GM21447 (cell line): ENCODE results near the gene NCF2.
A peak's percentile ranks its signal among the peaks of the same experiment; 100 is the strongest.
"Not testable (repeated sequence)": the region's sequence is repeated elsewhere in the genome, so short reads cannot be mapped to it uniquely, and the experiment has no call there.

Experiments
- ATAC-seq: cut with Tn5 transposase; IDR thresholded peaks from one replicate; pipeline ENCODE4 v1.9.1; 2021; ENCODE audit not compliant: unreplicated experiment

Gene NCF2, protein sequence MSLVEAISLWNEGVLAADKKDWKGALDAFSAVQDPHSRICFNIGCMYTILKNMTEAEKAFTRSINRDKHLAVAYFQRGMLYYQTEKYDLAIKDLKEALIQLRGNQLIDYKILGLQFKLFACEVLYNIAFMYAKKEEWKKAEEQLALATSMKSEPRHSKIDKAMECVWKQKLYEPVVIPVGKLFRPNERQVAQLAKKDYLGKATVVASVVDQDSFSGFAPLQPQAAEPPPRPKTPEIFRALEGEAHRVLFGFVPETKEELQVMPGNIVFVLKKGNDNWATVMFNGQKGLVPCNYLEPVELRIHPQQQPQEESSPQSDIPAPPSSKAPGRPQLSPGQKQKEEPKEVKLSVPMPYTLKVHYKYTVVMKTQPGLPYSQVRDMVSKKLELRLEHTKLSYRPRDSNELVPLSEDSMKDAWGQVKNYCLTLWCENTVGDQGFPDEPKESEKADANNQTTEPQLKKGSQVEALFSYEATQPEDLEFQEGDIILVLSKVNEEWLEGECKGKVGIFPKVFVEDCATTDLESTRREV

DNA sequence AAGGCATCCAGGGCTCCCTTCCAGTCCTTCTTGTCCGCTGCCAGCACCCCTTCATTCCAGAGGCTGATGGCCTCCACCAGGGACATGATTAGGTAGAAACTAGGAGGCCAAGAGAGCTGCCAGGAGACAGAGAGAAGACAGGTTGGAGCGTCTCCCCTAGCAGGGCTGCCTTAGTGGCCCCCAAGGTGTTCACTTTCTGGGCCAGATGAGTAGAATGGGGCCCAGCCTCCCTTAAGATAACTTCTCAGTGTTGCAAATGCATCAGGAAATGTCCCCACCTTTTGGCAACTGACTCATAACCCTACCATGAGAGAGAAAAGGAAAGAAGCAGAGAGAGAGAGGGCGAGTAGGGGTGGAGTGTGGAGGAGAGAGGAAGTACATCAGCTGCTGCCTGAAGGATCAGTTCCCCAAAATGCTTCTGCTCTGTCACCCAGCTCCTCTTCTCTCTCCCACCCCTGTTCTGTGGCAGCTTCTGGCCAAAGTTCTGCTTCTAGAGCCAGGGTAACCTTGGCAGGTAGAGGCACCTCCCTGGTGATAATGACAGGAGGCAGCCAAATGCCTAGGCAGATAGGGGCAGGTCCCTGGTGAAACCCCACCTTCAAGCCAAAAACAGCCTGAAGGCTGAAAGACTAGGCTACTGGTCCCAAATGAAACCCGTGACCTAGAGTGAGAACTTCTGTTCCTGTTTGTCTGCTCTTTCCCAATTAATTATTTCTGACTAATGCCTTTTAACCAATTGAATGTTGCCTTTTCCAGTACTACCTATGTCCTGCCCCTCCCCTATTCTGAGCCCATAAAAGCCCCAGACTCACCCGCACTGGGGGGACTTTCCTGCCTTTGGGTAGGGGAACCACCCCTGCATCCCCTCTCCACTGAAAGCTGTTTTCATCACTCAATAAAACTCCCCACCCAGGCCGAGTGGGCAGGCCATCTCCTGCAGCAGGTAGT, at the start of gene NCF2:
Gene NCF2 (minus strand): TSS at position 216 of the 948 bp plus-strand sequence. CDS start 130 bp downstream, at position 86.
- ATAC-seq = peak; percentile 74

DNA sequence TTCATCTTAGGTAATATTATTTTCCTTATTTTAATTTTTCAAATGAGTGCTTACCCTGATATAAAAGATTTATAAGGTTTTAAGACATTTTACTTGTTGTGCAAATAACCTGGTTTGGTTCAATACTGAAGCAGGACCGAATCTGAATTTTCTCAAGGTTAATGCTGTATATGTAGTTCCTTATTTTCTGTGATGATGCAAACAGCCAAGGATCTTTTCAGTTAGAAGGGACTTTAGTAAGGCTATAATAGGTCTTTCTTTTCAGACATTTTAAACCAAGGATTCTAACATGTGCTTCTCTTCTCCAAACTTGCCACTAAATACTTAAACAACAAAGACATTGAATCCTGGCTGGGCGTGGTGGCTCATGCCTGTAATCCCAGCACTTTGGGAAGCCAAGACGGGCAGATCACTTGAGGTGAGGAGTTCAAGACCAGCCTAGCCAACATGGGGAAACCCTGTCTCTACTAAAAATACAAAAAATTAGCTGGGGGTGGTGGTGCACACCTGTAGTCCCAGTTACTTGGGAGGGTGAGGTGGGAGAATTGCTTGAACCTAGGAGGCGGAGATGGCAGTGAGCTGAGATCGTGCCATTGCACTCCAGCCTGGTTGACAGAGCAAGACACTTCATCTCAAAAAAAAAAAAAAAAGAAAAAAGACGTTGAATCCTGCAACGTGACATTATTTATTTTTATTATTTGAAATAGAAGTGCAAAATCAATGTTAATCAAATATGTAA, 48.6 kb upstream of the NCF2 start:
- no peak for ATAC-seq

DNA sequence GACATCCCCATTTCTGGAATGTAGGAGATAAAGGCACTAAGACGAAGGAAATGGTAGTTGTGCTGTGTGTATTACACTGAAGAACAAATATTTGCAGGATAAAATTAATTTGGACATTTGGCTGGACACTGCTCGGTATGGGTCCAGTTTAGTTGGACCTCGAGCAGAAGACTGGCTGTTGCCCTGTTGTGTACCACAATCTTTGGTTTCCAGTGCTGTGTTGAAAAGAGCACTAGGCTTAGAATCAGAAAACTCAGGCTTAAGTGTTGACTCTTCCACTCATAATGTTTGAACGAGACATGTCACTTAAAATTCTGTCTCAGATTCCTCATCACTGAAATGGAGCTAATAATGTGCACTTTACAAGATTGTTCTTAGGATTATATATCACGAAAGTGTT, 46.5 kb upstream of the NCF2 start:
- ATAC-seq = no peak

DNA sequence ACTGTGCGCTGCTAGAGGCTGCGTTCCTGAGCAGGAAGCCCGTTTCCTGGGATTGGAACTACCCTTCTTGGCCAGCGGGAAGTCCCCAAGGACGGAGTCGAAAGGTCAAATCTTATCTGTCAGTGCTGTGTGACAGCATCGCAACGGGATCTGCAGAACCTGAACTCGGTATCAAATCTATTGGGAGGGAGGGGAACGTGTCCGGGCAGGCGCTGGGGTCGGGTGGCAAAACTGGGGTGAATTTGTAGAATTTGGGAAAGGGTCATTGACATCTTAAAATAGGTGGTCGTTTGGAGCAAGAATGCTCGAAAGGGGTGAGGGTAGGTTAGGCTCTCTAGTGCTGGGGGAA, 46.0 kb upstream of the NCF2 start:
- no peak for ATAC-seq

DNA sequence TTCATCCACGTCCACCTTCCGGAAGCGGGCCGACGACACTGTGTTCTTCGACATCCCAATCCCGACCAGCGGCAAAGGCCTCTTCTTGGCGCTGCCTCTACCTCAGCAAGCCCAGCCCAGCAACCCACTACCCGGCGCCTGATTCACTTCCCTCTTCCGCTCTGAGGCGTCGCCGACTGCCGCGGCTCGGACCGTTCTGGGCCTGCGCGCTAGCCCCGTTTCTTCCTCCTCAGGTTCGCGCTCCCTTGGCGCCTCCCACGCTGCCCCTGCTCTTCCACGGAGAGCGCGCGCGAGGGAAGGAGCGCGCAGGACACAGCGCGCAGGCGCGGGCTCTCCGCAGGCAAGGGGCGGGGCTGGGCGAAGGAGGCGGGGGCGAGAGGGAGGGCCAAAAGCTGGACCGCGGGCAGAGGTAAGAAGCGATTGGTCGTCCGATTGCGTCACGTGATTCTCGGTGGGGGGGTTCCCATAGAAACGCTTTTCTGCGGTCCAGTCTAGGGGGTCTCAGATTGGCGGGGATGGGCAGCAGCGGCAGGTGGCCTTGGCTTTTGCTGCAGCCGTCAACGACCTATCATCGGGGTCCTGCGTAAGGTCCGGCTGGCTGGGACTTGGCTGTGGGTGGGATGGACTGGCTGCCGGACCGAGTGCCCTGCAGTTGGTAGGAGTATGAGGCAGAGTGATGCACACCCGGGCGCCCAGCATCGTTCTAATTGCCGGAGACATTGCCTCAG, 45.5 kb upstream of the NCF2 start, which contains the start of gene ARPC5:
Gene ARPC5 (minus strand): TSS at position 178 of the 728 bp plus-strand sequence. CDS start 124 bp downstream, at position 54.
- ATAC-seq = peak; percentile 87

DNA sequence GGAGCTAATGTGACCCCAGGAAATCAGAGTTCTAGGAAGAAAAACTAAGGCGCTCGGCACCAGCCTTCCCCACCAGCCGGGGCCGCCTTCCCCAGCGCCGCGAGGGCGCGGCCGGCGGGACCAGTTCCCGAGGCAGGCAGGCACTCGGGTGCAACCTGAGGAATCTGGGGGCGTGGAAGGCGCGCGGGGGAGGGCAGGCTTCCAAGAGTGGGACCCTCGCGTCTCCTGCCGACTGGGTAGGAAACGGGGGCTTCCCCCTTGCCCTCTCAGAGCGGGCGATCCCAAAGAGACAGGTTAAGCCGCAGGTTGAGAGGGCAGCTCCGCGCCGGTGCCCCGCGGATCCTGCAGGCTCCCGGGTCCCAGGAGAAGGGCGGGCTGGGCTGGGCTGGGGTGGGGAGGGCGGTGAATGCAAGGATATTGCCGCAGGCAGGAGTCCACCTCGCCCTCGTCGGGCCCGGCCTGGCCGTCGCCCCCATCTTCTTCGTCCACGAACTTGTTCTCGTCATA, 44.9 kb upstream of the NCF2 start:
- ATAC-seq = peak; percentile 4

DNA sequence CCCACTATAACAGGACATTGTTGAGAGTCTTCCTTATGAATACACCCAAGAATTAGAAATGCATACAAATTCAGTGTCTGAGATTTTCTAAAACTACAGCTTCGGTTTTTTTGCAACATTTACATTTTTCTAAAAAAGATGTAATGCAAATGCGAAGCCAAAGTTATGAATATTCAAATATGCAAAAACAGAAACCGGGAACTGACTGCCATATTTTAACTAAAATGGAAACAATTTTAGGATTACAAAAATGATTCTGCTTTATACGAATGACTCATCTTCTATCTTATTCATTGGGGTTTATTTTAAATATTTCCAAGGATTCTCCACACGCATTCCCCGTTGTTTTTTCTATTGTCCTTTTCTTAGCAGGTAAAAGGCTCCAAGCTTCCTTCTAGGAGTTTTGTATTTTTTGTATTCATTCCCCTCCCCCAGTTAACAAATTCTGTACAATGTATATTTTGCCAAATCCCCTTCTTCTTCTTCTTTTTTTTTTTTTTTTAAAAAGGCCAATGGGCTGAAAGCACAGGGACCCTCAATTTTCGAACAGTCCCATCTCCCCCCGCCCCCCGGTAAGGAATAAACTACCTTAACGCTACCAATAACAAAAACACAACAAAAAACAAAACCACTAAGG, 44.3 kb upstream of the NCF2 start:
- no peak for ATAC-seq

DNA sequence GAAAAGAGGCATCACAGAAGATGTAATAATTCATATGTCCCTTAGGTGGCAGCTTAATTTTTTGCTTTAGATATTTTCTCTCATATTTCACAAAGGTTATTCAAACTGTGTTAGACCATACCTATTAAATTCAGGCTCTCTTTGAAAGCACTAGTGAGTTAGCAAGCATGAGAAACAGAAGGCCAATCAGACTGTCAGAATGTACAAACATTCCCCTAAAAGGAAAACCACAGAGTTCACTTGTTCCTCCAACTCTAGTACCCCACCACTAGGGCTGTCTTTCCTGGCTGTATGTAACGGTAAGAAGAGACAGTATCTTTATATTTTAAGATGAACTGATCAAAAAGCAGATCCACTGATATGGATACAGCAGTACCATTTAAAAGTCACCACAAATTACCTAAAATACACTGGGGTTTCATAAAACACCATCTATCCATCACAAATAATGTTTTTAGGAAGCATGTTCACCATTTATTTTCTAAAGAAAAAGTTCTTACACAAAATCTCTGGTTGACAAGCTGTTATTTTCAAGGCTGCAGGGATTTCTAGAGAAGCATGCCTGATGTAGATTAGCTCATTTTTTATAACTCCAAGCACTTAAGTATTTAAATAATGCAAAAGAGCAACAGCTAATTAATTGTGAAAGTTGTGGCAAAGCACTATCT, 43.6 kb upstream of the NCF2 start:
- ATAC-seq = peak; percentile 43

DNA sequence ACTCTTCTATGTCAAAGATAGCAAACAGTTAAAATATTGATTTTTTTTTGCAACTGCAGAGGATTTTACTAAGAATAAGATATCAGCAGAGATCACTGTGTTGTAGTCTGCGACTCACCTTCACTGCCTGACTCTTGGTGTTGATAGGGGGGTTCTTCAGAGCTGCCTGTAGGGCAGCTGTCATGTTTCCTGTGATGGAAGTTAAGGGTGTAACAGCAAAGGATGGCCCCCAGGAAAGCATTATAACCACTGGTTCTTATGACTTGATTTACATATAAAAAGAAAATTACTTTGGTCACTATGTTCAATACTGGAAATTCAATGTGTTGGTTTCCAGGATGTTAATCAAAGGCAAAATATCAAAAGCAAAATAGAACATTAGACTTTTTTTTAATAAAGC, 42.7 kb upstream of the NCF2 start:
- ATAC-seq = no peak

DNA sequence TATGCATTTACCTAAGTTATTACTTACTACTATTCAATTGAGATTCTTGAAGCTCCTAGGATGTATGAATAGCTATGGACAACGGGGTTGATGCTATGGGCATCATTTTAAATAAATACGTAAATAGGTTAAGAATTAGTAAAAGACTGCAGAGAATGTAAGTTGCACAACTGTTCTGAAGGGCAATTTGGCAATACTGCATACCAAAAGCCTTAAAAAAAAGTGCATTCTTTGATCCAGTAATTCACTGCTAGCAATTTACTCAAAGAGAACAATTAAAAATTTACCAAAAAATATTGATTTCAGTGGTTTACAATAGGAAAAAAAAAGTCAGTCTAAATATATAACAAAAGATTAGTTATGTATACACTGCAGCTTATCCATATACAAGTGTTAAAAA, 41.9 kb upstream of the NCF2 start:
- no peak for ATAC-seq

DNA sequence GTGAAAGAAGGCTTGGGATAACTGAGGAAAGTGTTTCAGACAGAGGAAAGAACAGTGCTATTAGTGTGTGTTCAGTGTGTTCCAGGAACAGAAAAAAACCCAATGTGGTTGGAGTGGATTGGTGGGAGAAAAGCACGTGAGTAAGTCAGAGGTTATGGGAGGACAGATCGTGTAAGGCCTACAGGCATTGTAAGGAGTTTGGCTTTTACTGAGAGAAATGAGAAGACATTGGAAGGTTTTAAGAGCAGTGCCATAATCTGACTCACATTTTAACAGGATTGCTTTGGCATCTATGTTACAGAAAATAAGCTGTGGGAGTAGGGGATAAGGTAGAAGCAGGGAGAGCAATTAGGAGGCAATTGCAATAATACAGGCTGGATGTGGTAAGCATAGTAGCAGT, 40.5 kb upstream of the NCF2 start:
- ATAC-seq = no peak

DNA sequence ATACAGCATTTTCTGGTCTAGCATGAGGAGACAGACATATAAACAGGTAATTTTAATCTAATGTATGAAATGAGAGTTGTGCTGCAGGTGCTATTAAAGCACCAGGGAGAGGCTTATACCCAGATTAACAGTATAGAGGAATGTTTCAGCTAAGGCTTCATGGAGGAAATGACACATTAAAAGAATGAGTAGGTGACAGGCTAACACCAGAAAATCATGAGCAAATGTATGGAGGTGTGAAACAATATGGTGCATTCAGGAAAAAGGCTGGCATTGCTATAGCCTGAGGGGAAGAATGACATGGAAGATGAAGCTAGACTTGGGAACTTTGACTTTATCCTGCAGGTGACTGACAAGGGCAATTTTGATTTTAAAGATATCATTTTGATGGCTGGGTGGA, 38.3 kb upstream of the NCF2 start:
- ATAC-seq = no peak

DNA sequence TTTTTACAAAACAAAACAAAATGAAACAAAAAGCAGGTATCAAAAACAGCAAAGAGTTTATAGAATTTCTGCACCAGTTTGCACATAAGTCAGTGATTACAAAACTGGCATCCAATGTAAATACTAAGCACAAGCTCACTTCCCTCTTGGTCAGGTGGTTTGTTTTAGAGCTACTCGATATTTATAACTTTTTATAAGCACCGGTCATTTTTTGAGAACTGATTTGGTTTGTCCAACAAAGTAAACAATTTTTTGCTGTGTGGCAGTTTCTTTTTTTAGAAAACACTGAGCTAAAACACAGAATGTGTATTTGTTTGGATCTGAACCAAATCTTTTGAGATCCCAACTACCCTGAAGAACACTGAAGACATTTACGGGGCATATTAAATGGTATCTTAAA, 36.0 kb upstream of the NCF2 start:
- ATAC-seq = not testable (repeated sequence)

DNA sequence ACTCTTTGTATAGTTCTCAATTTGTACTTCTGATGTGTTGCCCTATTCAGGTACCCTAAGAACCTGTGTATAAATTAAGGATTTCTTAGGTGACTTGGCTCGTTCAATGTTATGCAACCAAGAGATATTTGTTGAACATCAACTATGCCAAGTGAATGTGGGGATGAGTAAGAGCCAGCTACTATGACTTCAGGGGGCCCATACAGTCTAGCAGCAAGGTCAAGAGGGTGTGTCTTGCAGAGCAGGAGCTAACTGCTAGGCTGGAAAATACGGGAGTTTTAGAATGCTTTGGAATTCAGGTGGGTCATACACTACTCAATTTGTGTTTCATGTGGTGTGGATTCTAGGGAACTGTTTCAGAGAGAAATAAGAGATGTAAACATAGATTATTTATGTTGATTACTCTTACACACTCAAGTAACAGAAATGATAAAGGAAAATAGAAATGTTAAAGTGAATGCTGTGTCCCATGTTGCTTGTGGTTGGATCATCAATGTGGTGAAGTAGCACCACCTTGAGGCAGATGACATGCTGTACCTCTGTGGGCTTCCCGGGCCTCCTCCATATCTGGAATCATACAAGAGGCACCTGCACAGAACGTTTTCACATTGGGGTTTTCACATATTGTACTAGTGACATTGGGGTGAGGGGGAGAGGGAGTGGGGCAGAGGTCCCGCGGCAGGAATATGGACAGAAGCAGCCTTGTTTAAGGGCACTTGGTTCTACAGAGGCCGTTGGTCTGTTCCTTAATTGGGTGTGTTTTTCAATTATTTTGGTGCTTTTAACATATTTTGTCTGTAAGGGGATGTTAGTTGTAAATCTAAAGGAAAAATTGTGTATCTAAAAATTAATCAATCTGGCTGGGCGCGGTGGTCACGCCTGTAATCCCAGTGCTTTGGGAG, 32.9 kb upstream of the NCF2 start:
- peak; percentile 90 for ATAC-seq

DNA sequence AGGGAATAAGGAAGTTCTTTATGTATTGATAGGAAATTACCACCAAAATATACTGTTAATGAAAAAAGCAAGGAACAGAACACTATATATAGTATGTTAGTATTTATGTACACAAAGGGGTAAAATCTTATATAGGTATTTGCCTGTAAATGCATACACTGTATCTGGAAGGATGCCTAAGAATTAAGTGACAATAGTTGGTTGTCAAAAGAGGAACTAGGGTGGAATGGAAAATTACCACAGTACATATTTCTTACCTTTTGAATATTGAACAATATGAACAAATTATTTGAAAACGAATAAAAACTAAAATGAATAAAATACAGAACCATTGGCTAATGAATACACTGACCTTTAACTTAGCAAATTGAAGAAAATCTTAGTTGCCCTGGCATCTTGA, 31.8 kb upstream of the NCF2 start:
- ATAC-seq = no peak

DNA sequence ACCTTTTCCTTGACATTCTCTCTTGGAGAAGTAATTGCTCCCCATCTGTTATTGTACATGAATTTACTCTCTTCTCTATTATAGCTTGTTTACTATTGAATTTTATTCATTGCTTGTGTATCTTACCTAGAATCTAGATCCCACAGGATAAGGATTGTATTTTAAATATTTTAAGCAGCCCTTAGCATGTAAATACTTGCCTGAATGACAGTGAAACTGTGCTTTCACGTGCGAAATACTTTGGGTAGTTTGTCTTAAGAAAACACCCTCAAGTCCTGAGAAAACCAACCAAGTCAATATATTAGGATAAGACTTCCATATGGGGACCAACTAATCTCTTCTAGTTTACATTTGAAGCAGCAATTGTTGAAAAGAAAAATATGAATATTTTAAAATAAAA, 30.1 kb upstream of the NCF2 start:
- no peak for ATAC-seq

DNA sequence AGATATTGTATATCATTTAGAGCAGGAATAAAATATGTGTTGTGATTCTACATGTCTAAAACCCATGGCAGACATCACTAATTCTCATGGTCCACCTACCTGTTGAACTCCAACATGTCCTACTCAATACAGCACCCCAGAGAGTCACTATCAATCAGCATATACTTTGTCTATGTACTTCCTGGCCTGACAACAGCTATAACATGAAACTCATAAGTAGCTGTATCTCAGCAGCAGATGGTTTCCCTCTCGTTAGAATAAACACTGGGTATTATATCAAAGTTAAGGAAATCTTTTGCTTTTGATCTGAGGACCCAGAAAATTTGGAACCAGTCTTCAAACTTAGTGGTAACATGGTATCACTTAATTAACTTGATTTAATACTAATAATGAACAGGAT, 29.5 kb upstream of the NCF2 start:
- no peak for ATAC-seq

DNA sequence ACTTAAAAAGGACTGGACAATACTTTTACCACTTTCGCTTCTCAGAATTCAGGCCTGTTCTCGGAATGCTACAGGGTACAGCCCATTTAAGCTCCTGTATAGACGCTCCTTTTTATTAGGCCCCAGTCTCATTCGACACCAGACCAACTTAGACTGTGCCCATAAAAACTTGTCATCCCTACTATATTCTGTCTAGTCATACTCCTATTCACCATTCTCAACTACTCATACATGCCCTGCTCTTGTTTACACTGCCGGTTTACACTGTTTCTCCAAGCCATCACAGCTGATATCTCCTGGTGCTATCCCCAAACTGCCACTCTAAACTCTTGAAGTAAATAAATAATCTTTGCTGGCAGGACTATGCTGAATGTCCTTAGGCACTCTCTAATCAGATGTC, 27.9 kb upstream of the NCF2 start:
- ATAC-seq = not testable (repeated sequence)
